GM21423 (cell line): Measurements from ENCODE around the gene TMEM86B.
"Not testable (repeated sequence)": the region's sequence is repeated elsewhere in the genome, so short reads cannot be mapped to it uniquely, and the experiment has no call there.

Experiments used
- ATAC-seq: cut with Tn5 transposase; IDR thresholded peaks from one replicate; pipeline ENCODE4 v1.9.1; 2021; ENCODE audit warnings: mild to moderate bottlenecking, moderate library complexity; ENCODE audit not compliant: unreplicated experiment

The TMEM86B gene

GRCh38 chr19:55242517-55242916 is 14.0 kb upstream of the TMEM86B start:
- ATAC-seq: no peak

DNA sequence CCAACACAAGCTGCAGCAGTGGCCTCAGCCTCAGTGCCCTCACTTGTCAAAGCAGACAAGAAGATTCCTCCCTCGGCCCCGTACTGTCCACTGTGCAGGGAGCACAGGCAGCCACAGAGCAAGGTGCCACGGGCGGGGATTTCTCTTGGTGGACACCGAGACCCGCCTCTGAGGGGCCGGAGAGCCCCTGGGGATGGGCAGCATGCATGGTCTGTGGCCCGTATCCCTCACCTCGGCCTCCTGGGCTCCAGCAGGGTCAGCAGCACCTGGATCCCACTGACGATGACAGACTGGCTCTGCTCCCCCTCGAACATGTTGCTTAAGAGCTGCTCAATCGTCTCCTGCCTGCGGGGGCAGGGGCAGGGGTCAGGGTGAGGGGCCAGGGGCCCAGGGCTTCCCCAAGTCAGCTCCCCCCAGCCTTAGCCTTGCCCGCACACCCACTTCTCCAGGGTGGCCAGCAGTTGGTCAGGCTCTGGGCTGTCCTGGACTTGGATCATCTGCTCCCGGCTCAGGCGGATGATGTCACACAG is 13.4 kb upstream of the TMEM86B start:
- ATAC-seq: no peak

- ATAC-seq: no peak
These were observed 12.8 kb upstream of the TMEM86B start for GRCh38 chr19:55241143-55241934.

- ATAC-seq: no peak
These were observed 12.1 kb upstream of the TMEM86B start for GRCh38 chr19:55240713-55241020.

GRCh38 chr19:55239004-55239403 is 10.4 kb upstream of the TMEM86B start:
- ATAC-seq: no peak

GRCh38 chr19:55238030-55238429 is 9.5 kb upstream of the TMEM86B start:
- ATAC-seq: no peak

- ATAC-seq: no peak
These were observed 4.4 kb upstream of the TMEM86B start for GRCh38 chr19:55232986-55233385.

- no peak for ATAC-seq
These were observed 3.7 kb upstream of the TMEM86B start for GRCh38 chr19:55232286-55232602.

GRCh38 chr19:55231391-55232285 is 3.1 kb upstream of the TMEM86B start:
- no peak for ATAC-seq

DNA sequence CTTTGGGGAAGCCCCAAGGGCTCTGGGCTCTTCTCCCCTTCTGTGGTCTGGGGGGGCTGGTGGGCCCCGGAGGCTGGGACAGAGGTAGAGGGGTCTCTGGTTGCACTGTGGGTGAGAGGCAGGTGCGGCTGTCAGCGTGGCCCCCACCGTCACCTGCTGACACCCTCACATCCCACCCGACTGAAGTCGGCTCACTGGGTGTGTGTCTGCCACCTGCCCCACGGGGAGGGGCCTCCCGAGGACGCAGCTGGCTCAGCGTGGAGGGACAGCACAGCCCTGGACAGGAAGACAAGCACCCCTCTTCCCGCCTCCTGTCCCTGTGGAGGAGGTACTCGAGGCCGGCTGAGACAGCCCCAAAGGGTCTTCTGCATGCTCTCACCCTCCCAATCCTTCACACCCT is 2.2 kb upstream of the TMEM86B start:
- no peak for ATAC-seq

- ATAC-seq: no peak
These were observed 1.8 kb upstream of the TMEM86B start for GRCh38 chr19:55230329-55230728.

DNA sequence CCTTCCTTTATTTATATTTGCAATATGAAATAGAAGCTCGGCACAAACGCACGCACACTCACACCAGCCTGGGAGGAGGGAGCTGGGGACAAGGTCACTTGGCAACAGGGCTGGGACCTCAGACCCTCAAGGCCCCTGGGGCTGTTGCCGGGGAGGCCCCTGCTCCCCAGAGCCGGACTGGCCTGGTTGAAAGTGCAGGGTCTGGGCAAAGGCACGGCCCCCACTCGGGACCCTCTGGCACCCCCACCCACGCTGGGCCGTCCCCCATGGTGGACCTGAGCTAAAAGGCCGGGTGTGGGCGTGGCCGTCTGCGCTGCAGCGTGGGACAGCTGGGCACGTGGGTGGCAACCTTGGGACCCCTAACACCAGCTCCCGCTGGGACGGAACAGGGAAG is 1.2 kb upstream of the TMEM86B start:
- no peak for ATAC-seq

DNA sequence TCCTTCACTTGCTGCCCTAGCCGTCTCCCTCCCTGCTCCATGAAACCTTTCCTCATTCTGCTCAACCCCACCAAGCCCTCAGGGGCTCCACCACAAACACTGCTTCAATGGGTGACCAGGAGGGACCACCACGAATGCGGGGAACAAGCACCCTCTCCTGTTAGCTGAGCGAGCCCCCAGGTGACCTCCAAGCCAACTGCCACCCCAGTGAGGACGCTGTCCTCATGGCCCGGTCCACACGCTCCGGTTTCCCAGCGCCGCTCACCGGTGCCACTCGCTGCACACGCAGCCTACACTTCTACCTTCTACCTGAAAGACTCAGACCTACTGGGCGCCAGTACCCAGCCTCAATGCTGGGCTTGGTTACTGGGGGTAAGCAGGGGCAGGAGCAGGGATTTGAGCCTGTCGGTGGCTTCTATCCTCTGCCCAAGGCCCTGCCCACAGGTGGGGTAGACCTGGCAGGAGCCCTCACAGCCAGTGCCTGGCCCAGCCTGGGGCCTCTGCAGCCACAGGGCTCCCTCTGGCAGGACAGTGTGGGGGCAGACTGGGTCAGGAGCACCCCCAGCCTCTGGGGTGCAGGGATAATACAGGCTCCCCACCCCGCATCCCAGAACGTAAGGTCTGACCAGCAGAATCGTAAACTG is 704 bp upstream of the TMEM86B start:
- ATAC-seq: no peak

DNA sequence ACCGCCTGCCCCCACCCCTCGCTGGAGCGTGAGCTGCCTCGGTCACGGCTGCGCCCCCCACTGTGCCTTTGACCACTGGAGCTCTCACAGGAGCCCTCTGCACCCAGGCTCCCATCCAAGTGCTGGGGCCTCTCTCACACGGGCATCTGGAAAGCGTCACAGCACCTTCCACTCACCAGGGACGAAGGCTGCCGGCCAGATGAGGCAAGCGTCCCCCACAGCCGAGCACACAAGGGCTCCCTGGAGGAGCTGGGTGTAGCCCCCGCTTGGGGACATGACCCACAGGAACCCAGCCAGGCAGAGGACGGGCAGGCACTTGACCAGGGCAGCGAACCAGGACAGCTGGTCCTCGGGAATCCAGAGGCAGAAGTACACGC is 560 bp downstream of the TMEM86B start:
- ATAC-seq: no peak

DNA sequence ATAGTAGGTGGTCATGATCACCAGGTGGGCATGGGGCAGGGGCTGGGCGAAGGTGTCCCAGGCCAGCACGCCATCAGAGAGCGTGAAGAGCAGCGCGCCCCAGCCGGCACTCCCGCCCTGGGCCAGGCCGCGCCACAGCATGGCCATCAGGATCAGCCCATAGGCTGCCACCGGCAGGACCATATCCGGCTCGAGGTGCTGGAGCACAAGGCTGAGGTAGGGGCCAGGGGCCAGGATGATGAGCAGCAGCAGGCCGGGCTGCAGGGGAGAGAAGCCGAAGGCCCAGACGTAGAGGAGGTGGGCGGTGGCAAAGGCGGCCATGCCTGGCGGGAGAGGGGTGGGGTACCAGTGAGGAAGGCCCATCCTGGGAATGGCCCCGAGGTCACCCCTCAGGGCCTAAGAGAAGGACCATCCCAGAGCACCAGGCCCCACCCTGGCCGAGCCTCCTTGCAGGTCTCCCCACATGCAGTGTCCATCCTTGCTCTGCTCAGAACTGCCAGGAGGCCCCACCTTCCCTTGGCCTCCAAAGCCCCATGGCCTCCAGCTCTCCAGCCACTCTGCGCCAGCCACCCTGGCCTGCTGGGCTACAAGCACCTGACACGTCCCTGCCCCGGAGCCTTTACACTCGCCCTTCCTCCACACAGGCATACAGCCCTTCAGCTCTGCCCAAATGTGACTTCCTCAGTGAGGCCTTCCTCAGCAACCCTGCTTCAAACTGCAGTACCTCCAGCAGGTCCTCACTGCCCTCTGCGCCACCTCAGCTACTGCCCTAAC is 1.1 kb downstream of the TMEM86B start:
- ATAC-seq: no peak

DNA sequence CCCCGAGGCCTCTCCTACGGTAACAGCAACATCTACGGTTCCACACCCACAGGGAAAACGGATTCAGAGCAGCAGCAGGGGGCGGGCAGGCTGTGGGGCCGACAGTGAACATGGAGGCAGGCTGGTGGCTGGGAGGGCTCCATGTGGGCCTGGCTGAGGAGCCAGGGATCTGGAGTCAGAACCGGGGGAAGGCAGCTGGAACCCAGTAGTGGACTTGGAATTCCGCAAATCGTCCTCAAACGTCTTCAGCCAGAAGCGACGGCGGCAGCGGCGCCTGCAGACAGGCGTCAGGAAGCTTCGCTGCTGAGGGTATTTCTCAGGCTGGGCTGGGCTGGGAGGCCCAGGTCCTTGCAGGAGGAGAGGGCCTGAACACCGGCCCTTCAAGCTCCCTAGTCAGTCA is 1.8 kb downstream of the TMEM86B start:
- no peak for ATAC-seq

DNA sequence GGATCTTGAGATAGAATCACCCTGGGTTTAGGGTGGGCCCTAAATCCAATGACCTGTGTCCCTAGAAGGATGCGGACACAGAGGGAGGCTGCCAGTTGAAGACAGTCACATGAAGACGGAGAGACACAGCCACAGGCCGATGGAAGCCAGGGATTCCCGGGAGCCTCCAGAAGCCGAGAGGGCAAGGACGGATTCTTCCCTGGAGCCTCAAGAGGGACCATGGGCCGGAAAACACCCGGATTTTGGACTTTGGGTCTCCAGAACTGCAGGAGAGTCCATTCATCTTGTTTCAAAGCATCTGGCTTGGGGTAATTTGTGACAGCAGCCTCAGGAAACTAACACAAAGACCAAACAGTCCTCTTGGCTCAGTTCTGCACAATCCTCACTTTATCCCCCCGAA is 2.3 kb downstream of the TMEM86B start:
- ATAC-seq: no peak

GRCh38 chr19:55225415-55225958 is 3.1 kb downstream of the TMEM86B start:
- no peak for ATAC-seq

DNA sequence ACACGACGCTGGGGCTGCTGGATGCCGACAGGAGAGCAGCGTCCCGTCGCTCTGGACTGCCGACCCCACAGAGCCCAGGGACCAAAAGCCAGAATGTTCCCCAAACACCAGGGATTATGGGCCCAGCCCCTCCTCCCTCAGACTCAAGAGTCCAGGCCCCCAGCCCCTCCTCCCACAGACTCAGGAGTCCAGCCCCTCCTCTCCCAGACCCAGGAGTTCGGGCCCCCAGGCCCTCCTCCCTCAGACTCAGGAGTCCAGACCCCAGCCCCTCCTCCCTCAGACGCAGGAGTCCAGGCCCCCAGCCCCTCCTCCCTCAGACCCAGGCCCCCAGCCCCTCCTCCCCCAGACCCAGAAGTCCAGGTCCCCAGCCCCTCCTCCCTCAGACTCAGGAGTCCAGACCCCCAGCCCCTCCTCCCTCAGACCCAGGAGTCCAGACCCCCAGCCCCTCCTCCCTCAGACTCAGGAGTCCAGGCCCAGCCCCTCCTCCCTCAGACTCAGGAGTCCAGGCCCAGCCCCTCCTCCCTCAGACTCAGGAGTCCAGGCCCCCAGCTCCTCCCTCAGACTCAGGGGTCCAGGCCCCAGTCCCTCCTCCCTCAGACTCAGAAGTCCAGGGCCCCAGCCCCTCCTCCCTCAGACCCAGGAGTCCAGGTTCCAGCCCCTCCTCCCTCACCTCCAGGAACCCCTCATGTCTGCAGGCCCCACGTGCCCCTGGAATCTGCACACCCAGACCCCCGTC is 3.7 kb downstream of the TMEM86B start:
- ATAC-seq: not testable (repeated sequence)

GRCh38 chr19:55224038-55224665 is 4.4 kb downstream of the TMEM86B start:
- no peak for ATAC-seq
